ENCODE measurements around the gene VIPR2. TPM values are rescaled to one million over a fixed set of nuclear protein-coding genes. Genes with fewer than 3 reads are reported as not detected.

The VIPR2 gene
- total RNA-seq, 1 donor from 2014 or later, result not detected

DNA sequence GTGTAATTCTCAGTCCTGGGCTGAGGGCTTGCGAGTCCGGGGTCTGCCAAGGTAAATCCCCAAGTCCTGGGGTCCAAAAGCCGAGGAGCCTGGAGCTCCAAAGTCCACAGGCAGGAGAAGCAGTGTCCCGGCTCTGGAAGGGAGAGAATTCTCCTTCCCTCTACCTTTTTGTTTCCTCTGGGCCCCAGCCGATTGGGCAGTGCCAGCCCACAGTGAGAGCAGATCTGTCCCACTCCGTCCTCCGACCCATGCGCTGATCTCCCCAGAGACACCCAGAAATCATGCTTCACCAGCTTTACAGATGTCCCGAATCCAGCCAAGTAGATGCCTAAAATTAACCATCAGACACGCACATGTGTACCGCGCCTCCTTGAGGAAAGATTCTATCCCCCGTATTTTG, 8.1 kb upstream of the VIPR2 start:
- no peak for DNase-seq (ENCODE audit: low read depth)
- TF ChIP-seq, protein P1, sequence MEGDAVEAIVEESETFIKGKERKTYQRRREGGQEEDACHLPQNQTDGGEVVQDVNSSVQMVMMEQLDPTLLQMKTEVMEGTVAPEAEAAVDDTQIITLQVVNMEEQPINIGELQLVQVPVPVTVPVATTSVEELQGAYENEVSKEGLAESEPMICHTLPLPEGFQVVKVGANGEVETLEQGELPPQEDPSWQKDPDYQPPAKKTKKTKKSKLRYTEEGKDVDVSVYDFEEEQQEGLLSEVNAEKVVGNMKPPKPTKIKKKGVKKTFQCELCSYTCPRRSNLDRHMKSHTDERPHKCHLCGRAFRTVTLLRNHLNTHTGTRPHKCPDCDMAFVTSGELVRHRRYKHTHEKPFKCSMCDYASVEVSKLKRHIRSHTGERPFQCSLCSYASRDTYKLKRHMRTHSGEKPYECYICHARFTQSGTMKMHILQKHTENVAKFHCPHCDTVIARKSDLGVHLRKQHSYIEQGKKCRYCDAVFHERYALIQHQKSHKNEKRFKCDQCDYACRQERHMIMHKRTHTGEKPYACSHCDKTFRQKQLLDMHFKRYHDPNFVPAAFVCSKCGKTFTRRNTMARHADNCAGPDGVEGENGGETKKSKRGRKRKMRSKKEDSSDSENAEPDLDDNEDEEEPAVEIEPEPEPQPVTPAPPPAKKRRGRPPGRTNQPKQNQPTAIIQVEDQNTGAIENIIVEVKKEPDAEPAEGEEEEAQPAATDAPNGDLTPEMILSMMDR (conservative IDR thresholded peaks at IDR 0.05; ENCODE audit: low read depth, low read length), result no peak
- H3K4me3 ChIP-seq (ENCODE audit: low read depth, low read length), result no peak overlapping the region

DNA sequence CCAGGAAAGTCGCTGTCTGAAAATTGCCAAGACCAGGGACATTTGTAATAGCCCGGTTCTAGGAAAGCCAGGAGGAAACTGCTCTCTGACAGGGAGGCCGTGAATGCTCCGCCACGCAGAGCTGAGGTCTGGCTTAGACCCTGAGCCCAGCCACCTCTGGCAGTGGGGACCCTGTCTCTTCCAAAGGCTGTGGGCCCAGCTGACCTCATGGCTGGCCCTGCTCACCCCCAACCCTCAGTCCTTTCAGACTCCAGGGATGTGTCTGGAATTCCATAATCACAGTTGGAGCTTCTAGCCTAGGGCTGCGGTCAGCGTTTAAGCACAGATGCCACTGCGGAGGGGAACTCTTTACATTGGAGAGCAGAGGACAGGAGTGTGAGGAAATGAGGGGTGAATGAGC, 6.6 kb upstream of the VIPR2 start:
- TF ChIP-seq, protein P1 (conservative IDR thresholded peaks at IDR 0.05; ENCODE audit: low read depth, low read length), result no peak
- no peak for DNase-seq (ENCODE audit: low read depth)
- no peak overlapping the region for H3K4me3 ChIP-seq (ENCODE audit: low read depth, low read length)

DNA sequence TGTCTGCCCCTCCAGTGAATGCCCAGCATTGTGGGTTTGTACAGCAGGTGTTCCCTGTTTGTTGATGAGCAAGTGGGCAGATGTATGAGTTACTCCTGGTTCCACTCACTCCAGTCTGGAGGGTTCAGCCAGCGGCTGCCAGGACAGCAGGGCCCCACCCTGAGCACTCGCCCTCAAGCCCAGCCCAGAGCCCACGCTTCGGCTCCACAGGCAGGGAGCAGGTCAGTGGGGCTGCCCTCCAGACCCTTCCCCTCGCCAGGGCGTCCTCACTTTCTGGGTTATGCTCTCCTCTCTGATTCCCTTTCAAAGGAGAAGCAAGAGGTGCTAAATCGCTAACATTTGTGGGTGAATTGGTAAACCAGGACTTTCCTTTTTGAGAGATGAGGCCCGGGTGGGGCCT, 4.8 kb upstream of the VIPR2 start:
- no peak for DNase-seq (ENCODE audit: low read depth)
- TF ChIP-seq, protein P1 (conservative IDR thresholded peaks at IDR 0.05; ENCODE audit: low read depth, low read length), result no peak
- H3K4me3 ChIP-seq (ENCODE audit: low read depth, low read length), result no peak overlapping the region

DNA sequence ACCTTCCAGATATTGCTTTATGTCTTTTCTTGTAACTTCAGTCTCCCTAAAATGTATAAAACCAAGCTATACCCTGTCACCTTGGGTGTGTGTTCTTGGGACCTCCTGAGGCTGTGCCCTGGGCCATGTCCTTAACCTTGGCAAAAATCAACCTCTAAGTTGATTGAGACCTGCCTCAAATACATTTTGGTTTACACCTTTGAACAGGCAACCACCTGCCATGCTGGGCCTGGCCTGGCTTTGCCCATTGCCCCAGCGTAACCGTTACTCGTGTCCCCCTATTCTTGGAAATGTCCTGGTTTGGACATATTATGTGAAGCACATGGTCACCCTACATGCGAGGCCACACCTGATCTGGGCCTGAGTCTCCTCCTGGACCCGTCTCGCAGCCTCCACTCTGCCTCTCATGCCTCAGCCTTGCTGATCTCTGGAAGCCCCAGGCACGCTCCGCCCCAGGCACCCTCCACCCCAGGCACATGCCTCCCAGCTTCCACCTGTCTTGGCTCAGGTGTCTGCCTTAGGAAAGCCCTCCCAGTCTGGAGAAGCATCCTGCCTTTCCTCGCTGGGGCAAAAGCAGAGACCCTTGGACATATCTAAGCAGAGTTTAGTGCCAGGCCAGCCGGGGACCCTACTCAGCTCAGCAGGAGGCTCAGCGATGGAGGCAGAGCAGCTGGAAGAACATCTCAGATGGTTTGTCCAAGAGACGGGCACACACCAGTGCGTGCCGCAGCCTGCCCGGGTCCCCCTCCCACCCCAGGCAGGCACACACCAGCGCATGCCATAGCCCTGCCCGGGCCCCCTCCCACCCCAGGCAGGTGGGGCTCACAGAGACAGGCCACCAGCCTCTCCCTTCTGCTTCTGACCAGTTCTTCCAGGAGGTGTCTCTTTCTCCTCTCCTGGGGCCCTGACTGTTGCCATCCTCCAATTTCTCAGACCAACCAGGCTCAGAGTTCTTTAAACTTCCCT, 4.0 kb upstream of the VIPR2 start:
- H3K4me3 ChIP-seq (ENCODE audit: low read depth, low read length), result no peak overlapping the region
- TF ChIP-seq, protein P1 (conservative IDR thresholded peaks at IDR 0.05; ENCODE audit: low read depth, low read length), result no peak
- DNase-seq (ENCODE audit: low read depth), result no peak

DNA sequence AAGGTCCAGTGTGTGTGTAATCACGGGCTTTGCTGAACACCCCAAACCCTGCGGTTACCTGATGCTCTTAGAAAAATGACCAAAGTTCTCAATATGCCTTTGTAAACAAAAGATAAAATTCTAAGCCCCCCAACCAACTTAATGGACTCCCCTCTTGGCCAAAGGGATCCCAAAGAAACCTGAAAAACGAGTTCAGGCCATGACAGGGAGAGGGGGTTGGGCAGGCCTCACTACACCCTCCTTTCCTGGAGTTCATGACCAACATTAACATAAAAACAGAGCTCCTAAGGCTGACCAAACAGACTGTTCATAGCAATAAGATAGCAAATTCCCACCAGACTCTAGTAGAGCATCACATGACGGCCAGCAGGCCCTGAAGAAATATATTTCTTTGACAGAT, 3.0 kb upstream of the VIPR2 start:
- H3K4me3 ChIP-seq (ENCODE audit: low read depth, low read length), result no peak overlapping the region
- TF ChIP-seq, protein P1 (conservative IDR thresholded peaks at IDR 0.05; ENCODE audit: low read depth, low read length), result no peak
- no peak for DNase-seq (ENCODE audit: low read depth)

DNA sequence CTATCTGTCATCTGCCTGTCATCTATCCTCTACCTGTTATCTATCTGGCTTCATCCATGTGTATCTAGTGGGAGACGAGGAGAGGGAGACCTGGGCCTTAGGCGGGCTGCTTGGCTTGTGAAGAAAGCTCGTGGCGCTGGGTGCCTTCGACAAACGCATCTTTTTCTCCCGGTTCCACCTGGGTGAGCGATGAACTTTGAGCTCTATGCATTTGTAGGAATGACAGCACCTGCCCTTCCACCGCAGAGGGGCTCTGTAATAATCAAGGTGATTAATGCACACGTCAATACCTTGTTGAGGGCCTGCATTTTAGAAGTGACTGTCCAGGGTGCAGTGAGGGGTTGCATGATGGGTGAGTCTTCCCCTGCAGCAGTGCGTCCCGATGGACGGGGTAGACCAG, 2.6 kb upstream of the VIPR2 start:
- H3K4me3 ChIP-seq (ENCODE audit: low read depth, low read length), result no peak overlapping the region
- DNase-seq (ENCODE audit: low read depth), result no peak
- TF ChIP-seq, protein P1 (conservative IDR thresholded peaks at IDR 0.05; ENCODE audit: low read depth, low read length), result no peak

Measured in epithelial cell of proximal tubule (primary cell).